IMR-90 (cell line): ENCODE data around the gene SLC35F6. TPM values are rescaled to one million over a fixed set of nuclear protein-coding genes. Genes with fewer than 3 reads are reported as not detected.

Source experiments
- ATAC-seq: fragments of 200-7000 bp; cut with Tn5 transposase; 2 replicates; pipeline ENCODE4 v1.9.1; 2020; ENCODE audit warnings: low read depth, mild to moderate bottlenecking, moderate library complexity
- BruUV-seq: library from RNA; stranded (reverse); fragments of 400-500 nt; replicated peaks from 2 replicates; lab custom pipeline; 2021; lab: Mats Ljungman, UMichigan
- CTCF ChIA-PET: fragments of 300-600 bp; formaldehyde crosslinking; extraction: SDS; loops from one replicate; lab custom pipeline; 2021; ENCODE audit warnings: antibody characterized with exemption; lab: Yijun Ruan, JAX
- POLR2A ChIA-PET: fragments of 300-600 bp; sonication (Branson Sonifier 250); formaldehyde crosslinking; loops from one replicate; lab custom pipeline; 2022; ENCODE audit warnings: antibody characterized with exemption; ENCODE audit not compliant: unreplicated experiment; lab: Charles Lee
- DNase-seq: peaks from one replicate; pipeline ENCODE4 v3.0.0; 2013
- H2AFZ ChIP-seq: replicated peaks from 2 replicates; pipeline ENCODE3; 2013; ENCODE audit warnings: low read length, mild to moderate bottlenecking; ENCODE audit not compliant: poor library complexity
- H2AK5ac ChIP-seq: 2 replicates; pipeline ENCODE4 v1.6.1; 2013; ENCODE audit warnings: low read depth, low read length, inconsistent platforms
- H2AK9ac ChIP-seq: replicated peaks from 2 replicates; pipeline ENCODE3; 2013; ENCODE audit warnings: mild to moderate bottlenecking, low read depth, low read length, moderate library complexity; ENCODE audit not compliant: poor library complexity
- H2BK120ac ChIP-seq: 2 replicates; pipeline ENCODE4 v1.6.1; 2013; ENCODE audit warnings: low read depth, low read length, inconsistent platforms
- H2BK15ac ChIP-seq: 3 replicates; pipeline ENCODE4 v1.6.1; 2013; ENCODE audit warnings: low read depth, low read length, inconsistent platforms
- H2BK20ac ChIP-seq: 2 replicates; pipeline ENCODE4 v1.6.1; 2013; ENCODE audit warnings: low read depth, mild to moderate bottlenecking, inconsistent platforms, low read length, moderate library complexity
- H2BK5ac ChIP-seq: 2 replicates; pipeline ENCODE4 v1.6.1; 2013; ENCODE audit warnings: mild to moderate bottlenecking, low read depth, low read length, inconsistent platforms; ENCODE audit not compliant: poor library complexity, severe bottlenecking
- H3K14ac ChIP-seq: replicated peaks from 2 replicates; pipeline ENCODE4 v1.6.1; 2013; ENCODE audit warnings: low read depth, low read length, inconsistent platforms
- H3K18ac ChIP-seq: 2 replicates; pipeline ENCODE4 v1.6.1; 2013; ENCODE audit warnings: low read depth, low read length, control low read depth
- H3K23ac ChIP-seq: 2 replicates; pipeline ENCODE4 v1.6.1; 2013; ENCODE audit warnings: low read depth, low read length, inconsistent platforms
- H3K27ac ChIP-seq: 2 replicates; pipeline ENCODE4 v1.5.1; 2013; ENCODE audit warnings: mild to moderate bottlenecking, control low read depth, low read length; ENCODE audit not compliant: insufficient read depth
- H3K27me3 ChIP-seq: 2 replicates; pipeline ENCODE4 v1.6.1; 2013; ENCODE audit warnings: low read length; ENCODE audit not compliant: control insufficient read depth, insufficient read depth
- H3K36me3 ChIP-seq: 2 replicates; pipeline ENCODE4 v1.6.1; 2013; ENCODE audit warnings: low read length, mixed read lengths; ENCODE audit not compliant: control insufficient read depth, insufficient read depth
- H3K4ac ChIP-seq: 2 replicates; pipeline ENCODE4 v1.6.1; 2013; ENCODE audit warnings: low read depth, low read length, inconsistent platforms
- H3K4me1 ChIP-seq: 2 replicates; pipeline ENCODE4 v1.6.1; 2013; ENCODE audit warnings: low read length, mixed read lengths; ENCODE audit not compliant: control insufficient read depth, insufficient read depth
- H3K4me2 ChIP-seq: 2 replicates; pipeline ENCODE4 v1.6.1; 2013; ENCODE audit warnings: low read depth, mild to moderate bottlenecking, control low read depth, low read length, moderate library complexity
- H3K4me3 ChIP-seq: 2 replicates; pipeline ENCODE4 v1.5.1; 2013; ENCODE audit warnings: low read depth, mild to moderate bottlenecking, control low read depth, low read length, moderate library complexity; ENCODE audit not compliant: insufficient read depth
- H3K56ac ChIP-seq: 2 replicates; pipeline ENCODE4 v1.6.1; 2013; ENCODE audit warnings: low read length, inconsistent platforms; ENCODE audit not compliant: insufficient read depth; ENCODE audit errors: extremely low read depth
- H3K79me1 ChIP-seq, 2 experiments: 2 replicates each; pipeline ENCODE4 v1.6.1; 2013; ENCODE audit warnings: low read length in 2 of 2, inconsistent platforms in 1 of 2, low read depth in 1 of 2
- H3K9ac ChIP-seq: 2 replicates; pipeline ENCODE4 v1.6.1; 2013; ENCODE audit warnings: low read depth, low read length, control low read depth
- H3K9me1 ChIP-seq: 2 replicates; pipeline ENCODE4 v1.6.1; 2013; ENCODE audit warnings: low read length, inconsistent platforms; ENCODE audit not compliant: insufficient read depth
- H3K9me3 ChIP-seq: 2 replicates; pipeline ENCODE4 v1.6.1; 2013; ENCODE audit warnings: low read length; ENCODE audit not compliant: control insufficient read depth, insufficient read depth
- H4K20me1 ChIP-seq: 2 replicates; pipeline ENCODE4 v1.6.1; 2013; ENCODE audit warnings: low read length, inconsistent platforms; ENCODE audit not compliant: insufficient read depth
- H4K5ac ChIP-seq: 2 replicates; pipeline ENCODE4 v1.6.1; 2013; ENCODE audit warnings: mild to moderate bottlenecking, low read depth, low read length, control low read depth
- H4K8ac ChIP-seq, 2 experiments: 2 replicates each; pipeline ENCODE4 v1.6.1; 2013; ENCODE audit warnings: low read depth in 2 of 2, low read length in 2 of 2, control low read depth in 1 of 2, inconsistent platforms in 1 of 2
- H4K91ac ChIP-seq: 2 replicates; pipeline ENCODE4 v1.6.1; 2013; ENCODE audit warnings: low read depth, low read length, inconsistent platforms; ENCODE audit not compliant: insufficient read depth
- CHD1 ChIP-seq: IDR thresholded peaks from 2 replicates; pipeline ENCODE4 v1.6.1; 2012; ENCODE audit warnings: low read depth, low read length, improper control_type of control experiment
- ELK1 ChIP-seq: fragments of 150-350 bp; IDR thresholded peaks from 2 replicates; pipeline ENCODE4 v1.6.1; 2016; ENCODE audit warnings: low read depth, mild to moderate bottlenecking, low read length, moderate library complexity, borderline replicate concordance
- FOS ChIP-seq: fragments of 150-350 bp; IDR thresholded peaks from 2 replicates; pipeline ENCODE4 v1.6.1; 2016; ENCODE audit warnings: low read depth, low read length
- MAFK ChIP-seq: IDR thresholded peaks from 2 replicates; pipeline ENCODE4 v1.6.1; 2012; ENCODE audit warnings: low read depth, low read length, improper control_type of control experiment
- MAZ ChIP-seq: IDR thresholded peaks from 2 replicates; pipeline ENCODE4 v1.6.1; 2012; ENCODE audit warnings: low read depth, mild to moderate bottlenecking, low read length, improper control_type of control experiment, moderate library complexity, borderline replicate concordance
- NFE2L2 ChIP-seq: fragments of 150-350 bp; IDR thresholded peaks from 2 replicates; pipeline ENCODE4 v1.6.1; 2016; ENCODE audit warnings: low read depth, mild to moderate bottlenecking, low read length
- POLR2A ChIP-seq: IDR thresholded peaks from 2 replicates; pipeline ENCODE4 v1.6.1; 2012; ENCODE audit warnings: mild to moderate bottlenecking, low read depth, low read length
- RAD21 ChIP-seq: IDR thresholded peaks from 2 replicates; pipeline ENCODE4 v1.6.1; 2012; ENCODE audit warnings: low read length, improper control_type of control experiment
- RCOR1 ChIP-seq: IDR thresholded peaks from 2 replicates; pipeline ENCODE4 v1.6.1; 2012; ENCODE audit warnings: mild to moderate bottlenecking, low read length, improper control_type of control experiment; ENCODE audit not compliant: insufficient replicate concordance
- RFX5 ChIP-seq: IDR thresholded peaks from 2 replicates; pipeline ENCODE4 v1.8.0; 2012; ENCODE audit warnings: low read depth, mild to moderate bottlenecking, low read length, moderate library complexity
- SMC3 ChIP-seq: fragments of 150-350 bp; IDR thresholded peaks from 2 replicates; pipeline ENCODE4 v1.6.1; 2016; ENCODE audit warnings: low read depth, mild to moderate bottlenecking, antibody characterized with exemption, low read length, moderate library complexity
- USF2 ChIP-seq: fragments of 150-350 bp; IDR thresholded peaks from 2 replicates; pipeline ENCODE4 v1.6.1; 2017; ENCODE audit warnings: mild to moderate bottlenecking, antibody characterized with exemption, low read length, low read depth
- WGBS, 2 experiments: methylation state at CpG; one replicate each; pipeline versions ENCODE4 v1.1.5 to v1.1.7; 2013; ENCODE audit warnings: missing lambda C conversion rate in 2 of 2; ENCODE audit not compliant: insufficient read length in 1 of 2; ENCODE audit errors: extremely low coverage in 2 of 2; 5-methylcytosine and 5-hydroxymethylcytosine counted together
- dilution Hi-C: fragments of 300-500 bp; cut with HindIII; formaldehyde crosslinking; loops from one replicate; pipeline ENCODE4 v1.14.3; 2018; ENCODE audit warnings: low sequenced_read_pairs; ENCODE audit not compliant: unreplicated experiment
- in situ Hi-C: fragments of 300-500 bp; cut with MboI; formaldehyde crosslinking; loops from 3 replicates; pipeline ENCODE4 v1.14.3; 2019; ENCODE audit warnings: low sequenced_read_pairs, inconsistent platforms, mixed read lengths
- intact Hi-C: fragments of 100-400 bp; cut with micrococcal nuclease; formaldehyde crosslinking; loops from 2 replicates; pipeline ENCODE4 v1.10.0; 2022
- polyA plus RNA-seq, 3 experiments: library from polyadenylated mRNA; depleted of rRNA; stranded (reverse); fragments of >200 nt; gene quantifications; 2 replicates each; pipeline ENCODE4 v1.2.3, GENCODE V29; 2012; ENCODE audit warnings: low replicate concordance in 1 of 3
- total RNA-seq: library from RNA; depleted of rRNA; stranded (reverse); fragments of >200 nt; gene quantifications from 2 replicates; pipeline ENCODE4 v1.2.3, GENCODE V29; 2012

The SLC35F6 gene
- total and polyA plus RNA-seq, 2 of the 4 experiments (the other 2 are of a cell fraction) = 19.1 to 30.6 TPM

GRCh38 chr2:26807788-26808460 lies 43.8 kb downstream of the SLC35F6 start:
- ChIA-PET POLR2A (no interaction called here), CTCF (no interaction called here)
- TF ChIP-seq USF2 (no peak), NFE2L2 (no peak), MAZ (no peak), CHD1 (no peak), FOS (no peak), POLR2A (no peak), MAFK (no peak), RCOR1 (no peak), ELK1 (no peak), SMC3 (no peak), RFX5 (no peak), RAD21 (no peak)
- dilution Hi-C loops = no loop called here
- peak; percentile 70 for ATAC-seq
- Histone ChIP-seq H3K9me3 (no peaks in the 10 kb centered on the region), H3K4me2 (no peak overlapping the region), H2AK5ac (no peak overlapping the region), H2AFZ (no peak overlapping the region), H3K4ac (no peak overlapping the region), H3K56ac (no peak overlapping the region), H4K91ac (no peak overlapping the region), H3K27me3 (peaks cover 23% of the 10 kb centered on the region), H3K23ac (no peak overlapping the region), H3K4me3 (no peak overlapping the region), H3K36me3 (no peaks in the 10 kb centered on the region), H2BK20ac (no peak overlapping the region), H2BK120ac (no peak overlapping the region), H4K8ac (no peak overlapping the region), H3K18ac (no peak overlapping the region), H3K79me1 (no peaks in the 10 kb centered on the region), H3K9ac (no peak overlapping the region), H4K20me1 (no peaks in the 10 kb centered on the region), H3K14ac (no peak overlapping the region), H3K9me1 (0 out of 2 replicates have a peak, but pooled peaks cover 3% of the 10 kb centered on the region), H3K4me1 (no peaks in the 10 kb centered on the region), H3K27ac (no peak overlapping the region), H2BK15ac (no peak overlapping the region), H2BK5ac (no peak overlapping the region), H4K5ac (no peak overlapping the region), H2AK9ac (no peak overlapping the region)
- intact Hi-C loops = no loop called here
- no CpG with 5 or more reads among the region's 2 CpGs for WGBS, 2 experiments
- BruUV-seq = no TSS peak
- in situ Hi-C loops = no loop called here
- peak; percentile 29 for DNase-seq
